Cardiac muscle cell (in vitro differentiated cells and primary cell): ENCODE measurements around the gene ATPAF1. TPM values are rescaled to one million over a fixed set of nuclear protein-coding genes. Genes with fewer than 3 reads are reported as not detected.

ENCODE experiments used
- DNase-seq, 2 donors: peaks; one replicate each; pipeline versions ENCODE4 v3.0.0 to v3.0.0-alpha.2; 2010 to 2017; ENCODE audit warnings: low read depth in 1 of 2, low spot score in 1 of 2
- H3K27ac ChIP-seq: fragments of 200-600 bp; sonication (generic); 2 replicates; pipeline ENCODE4 v1.5.1; 2016
- H3K27me3 ChIP-seq: fragments of 200-600 bp; sonication (generic); 2 replicates; pipeline ENCODE4 v1.6.0; 2016; ENCODE audit warnings: control low read depth
- H3K36me3 ChIP-seq: fragments of 200-600 bp; sonication (generic); 2 replicates; pipeline ENCODE4 v1.5.1; 2016; ENCODE audit warnings: control low read depth
- H3K4me1 ChIP-seq: fragments of 200-600 bp; sonication (generic); 2 replicates; pipeline ENCODE4 v1.8.1; 2017; ENCODE audit warnings: low read depth, mild to moderate bottlenecking, mixed run types
- H3K4me3 ChIP-seq: fragments of 200-600 bp; sonication (generic); 2 replicates; pipeline ENCODE4 v1.5.1; 2016; ENCODE audit warnings: mild to moderate bottlenecking
- H3K9me3 ChIP-seq: fragments of 200-600 bp; sonication (generic); 2 replicates; pipeline ENCODE4 v1.5.1; 2017; ENCODE audit warnings: low read depth, mild to moderate bottlenecking, control low read depth
- polyA plus RNA-seq: library from polyadenylated mRNA; unstranded; fragments of >200 nt; fragmentation: Nextera tagmentation; extraction: Ambion mirVana; gene quantifications from 2 replicates; pipeline ENCODE4 v1.2.1, GENCODE V29; 2016
- total RNA-seq: library from RNA; depleted of rRNA; stranded (reverse); fragments of >200 nt; gene quantifications from 2 replicates; pipeline ENCODE4 v1.2.3, GENCODE V29; 2016
- TF ChIP-seq, protein P1 (sequence below): IDR thresholded peaks from 2 replicates; pipeline ENCODE4 v1.5.1; 2012; ENCODE audit warnings: low read depth, mild to moderate bottlenecking, low read length

The ATPAF1 gene
- total and polyA plus RNA-seq, 2 experiments from 2014 or later = 83.6 to 120 TPM

DNA sequence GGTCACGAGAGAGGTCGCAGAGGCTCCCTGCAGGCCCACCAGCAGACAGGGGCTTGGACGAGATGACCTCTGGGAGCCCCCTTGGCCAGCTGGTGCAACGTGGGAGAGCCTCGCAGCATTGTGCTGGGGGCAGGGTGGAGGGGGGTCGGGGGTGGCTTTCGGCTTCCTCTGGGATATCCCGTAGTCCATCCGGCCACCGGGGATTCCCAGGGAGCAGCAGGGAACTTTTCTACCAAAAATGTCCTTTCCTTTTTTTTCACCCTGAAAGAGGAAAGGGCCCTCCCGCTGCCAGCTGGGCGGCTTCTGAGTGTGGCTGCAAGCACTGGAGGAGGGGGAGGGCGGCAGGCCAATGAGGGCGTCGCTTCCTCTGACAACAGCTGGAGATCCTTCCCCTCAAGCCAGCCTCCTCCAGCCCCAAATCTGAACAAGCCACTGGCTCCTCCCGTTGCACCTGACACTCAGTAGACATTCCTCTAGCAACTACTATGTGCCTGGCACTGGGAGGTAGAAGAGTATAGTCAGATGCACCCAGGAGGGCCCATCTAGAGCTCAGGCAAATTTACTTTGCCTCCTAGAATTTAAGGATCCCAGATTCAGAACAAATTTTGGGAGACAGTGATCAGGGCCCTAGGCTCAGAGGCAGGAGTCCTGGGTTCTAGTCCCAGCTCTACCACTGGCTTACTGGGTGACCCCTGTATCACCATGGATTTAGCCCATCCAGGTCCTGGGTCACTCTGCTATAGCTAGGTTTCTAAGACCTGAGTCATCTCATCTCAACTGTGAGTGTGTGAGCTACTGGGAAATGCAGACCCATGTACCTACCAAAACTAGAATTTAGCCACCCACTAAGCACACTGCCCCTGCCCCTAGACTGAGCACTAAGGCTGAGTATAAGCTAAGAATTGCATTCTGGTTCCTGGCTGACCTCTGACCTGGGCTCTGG is 54.2 kb downstream of the ATPAF1 start:
- Histone ChIP-seq H3K27ac (no peak overlapping the region), H3K27me3 (no peaks in the 10 kb centered on the region), H3K9me3 (no peaks in the 10 kb centered on the region), H3K4me3 (no peak overlapping the region), H3K36me3 (no peaks in the 10 kb centered on the region), H3K4me1 (peaks cover 13% of the 10 kb centered on the region)
- TF ChIP-seq, protein P1, sequence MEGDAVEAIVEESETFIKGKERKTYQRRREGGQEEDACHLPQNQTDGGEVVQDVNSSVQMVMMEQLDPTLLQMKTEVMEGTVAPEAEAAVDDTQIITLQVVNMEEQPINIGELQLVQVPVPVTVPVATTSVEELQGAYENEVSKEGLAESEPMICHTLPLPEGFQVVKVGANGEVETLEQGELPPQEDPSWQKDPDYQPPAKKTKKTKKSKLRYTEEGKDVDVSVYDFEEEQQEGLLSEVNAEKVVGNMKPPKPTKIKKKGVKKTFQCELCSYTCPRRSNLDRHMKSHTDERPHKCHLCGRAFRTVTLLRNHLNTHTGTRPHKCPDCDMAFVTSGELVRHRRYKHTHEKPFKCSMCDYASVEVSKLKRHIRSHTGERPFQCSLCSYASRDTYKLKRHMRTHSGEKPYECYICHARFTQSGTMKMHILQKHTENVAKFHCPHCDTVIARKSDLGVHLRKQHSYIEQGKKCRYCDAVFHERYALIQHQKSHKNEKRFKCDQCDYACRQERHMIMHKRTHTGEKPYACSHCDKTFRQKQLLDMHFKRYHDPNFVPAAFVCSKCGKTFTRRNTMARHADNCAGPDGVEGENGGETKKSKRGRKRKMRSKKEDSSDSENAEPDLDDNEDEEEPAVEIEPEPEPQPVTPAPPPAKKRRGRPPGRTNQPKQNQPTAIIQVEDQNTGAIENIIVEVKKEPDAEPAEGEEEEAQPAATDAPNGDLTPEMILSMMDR = no peak
- DNase-seq = peak; percentile 64 to 88

DNA sequence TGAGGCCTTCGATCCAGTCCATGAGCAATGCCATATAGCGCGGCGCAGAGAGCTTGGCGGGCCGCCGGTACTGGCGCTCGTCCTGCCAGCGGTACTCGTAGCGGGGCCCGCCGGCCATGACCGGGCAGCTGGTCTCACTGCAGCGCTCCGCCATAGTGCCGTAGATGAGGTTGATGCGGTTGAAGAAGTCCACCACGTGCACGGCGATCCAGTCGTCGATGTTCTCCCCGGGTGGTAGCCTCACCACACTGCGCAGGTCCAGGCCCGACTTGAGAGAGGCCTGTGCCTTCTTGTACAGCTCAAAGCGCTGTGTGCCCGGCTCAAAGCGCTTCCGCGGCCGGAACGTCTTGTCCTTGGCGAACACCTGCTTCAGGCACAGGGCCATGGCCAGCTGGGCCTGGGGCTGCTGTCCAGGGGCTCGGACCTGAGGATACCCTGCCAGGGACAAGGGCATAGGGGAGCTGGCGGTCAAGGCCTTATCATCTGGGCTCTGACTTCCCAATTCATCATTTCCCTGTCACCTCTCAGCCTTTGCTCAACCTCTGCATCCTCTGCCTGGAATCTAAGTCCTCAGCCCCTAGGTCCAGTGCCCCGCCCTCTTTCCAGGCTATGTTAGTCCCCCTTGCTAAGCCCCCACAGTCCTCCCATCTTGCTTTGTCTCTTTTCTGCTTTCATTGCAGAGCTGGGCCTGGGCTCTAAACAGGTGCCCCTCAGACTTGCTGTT is 55.1 kb downstream of the ATPAF1 start:
- H3K9me3 ChIP-seq = no peaks in the 10 kb centered on the region

GRCh38 chr1:46611691-46612221 is 56.4 kb downstream of the ATPAF1 start:
- no peaks in the 10 kb centered on the region for H3K9me3 ChIP-seq
- no peaks in the 10 kb centered on the region for H3K27me3 ChIP-seq
- no peak for DNase-seq
- no peak overlapping the region for H3K27ac ChIP-seq
- no peaks in the 10 kb centered on the region for H3K36me3 ChIP-seq
- TF ChIP-seq, protein P1 = no peak
- peaks cover 8% of the 10 kb centered on the region for H3K4me1 ChIP-seq
- no peak overlapping the region for H3K4me3 ChIP-seq

More for the DNA sequence above, 55.1 kb downstream of the ATPAF1 start:
- Histone ChIP-seq H3K36me3 (no peaks in the 10 kb centered on the region), H3K4me1 (peaks cover 13% of the 10 kb centered on the region), H3K27me3 (no peaks in the 10 kb centered on the region), H3K4me3 (no peak overlapping the region), H3K27ac (no peak overlapping the region)
- TF ChIP-seq, protein P1 = no peak
- no peak for DNase-seq

DNA sequence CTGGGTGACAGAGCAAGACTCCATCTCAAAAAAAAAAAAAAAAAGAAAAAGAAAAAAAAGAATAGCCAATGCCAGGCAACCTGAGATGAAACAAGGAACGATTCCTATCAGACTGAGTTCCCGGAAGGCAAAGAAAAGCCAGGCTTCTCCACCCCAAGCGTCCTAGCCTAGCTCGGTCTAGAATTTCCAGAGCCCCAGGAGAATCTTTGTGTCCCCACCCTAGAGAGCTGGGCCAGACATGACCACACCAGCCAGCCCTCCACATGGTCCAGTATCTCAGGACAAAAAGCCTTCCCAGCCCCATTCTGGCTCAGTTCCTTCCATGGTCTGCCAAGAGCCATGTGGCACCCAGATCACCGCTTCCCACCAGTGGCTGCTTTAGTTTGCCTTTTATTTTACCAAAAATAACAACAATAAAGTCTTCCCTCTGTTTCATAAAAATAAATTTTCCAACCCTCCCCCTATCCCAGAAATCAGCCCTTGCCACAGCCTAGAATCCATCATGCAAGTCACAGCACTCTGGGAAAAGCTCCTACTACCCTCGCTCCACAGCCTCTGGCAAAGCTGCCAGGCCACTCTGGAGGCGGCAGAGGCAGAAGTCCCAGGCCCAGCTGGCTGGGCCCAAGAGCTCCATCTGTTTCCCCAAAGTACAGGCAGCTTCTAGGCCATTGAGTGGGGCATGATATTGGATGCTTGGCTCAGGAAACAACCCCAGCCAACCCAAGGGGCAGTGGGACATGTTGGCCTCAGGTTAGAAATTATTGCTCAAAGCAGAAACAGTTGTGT is 60.6 kb downstream of the ATPAF1 start:
- no peaks in the 10 kb centered on the region for H3K36me3 ChIP-seq

More for the DNA sequence above, 60.6 kb downstream of the ATPAF1 start:
- Histone ChIP-seq H3K4me3 (no peak overlapping the region), H3K27ac (no peak overlapping the region), H3K4me1 (no peaks in the 10 kb centered on the region), H3K9me3 (no peaks in the 10 kb centered on the region), H3K27me3 (no peaks in the 10 kb centered on the region)
- DNase-seq = no peak
- TF ChIP-seq, protein P1 = no peak
